MCF 10A (cell line): ENCODE measurements around the gene DIAPH1. TPM values are rescaled to one million over a fixed set of nuclear protein-coding genes. Genes with fewer than 3 reads are reported as not detected.

ENCODE experiments used
- BruUV-seq: library from RNA; stranded (reverse); fragments of 400-500 nt; replicated peaks from 2 replicates; lab custom pipeline; 2021; lab: Mats Ljungman, UMichigan
- CTCF ChIA-PET: fragments of 300-600 bp; sonication (Branson Sonifier 250); formaldehyde crosslinking; extraction: SDS; loops from one replicate; lab custom pipeline; 2021; ENCODE audit warnings: antibody characterized with exemption, inconsistent platforms; lab: Yijun Ruan, JAX
- POLR2A ChIA-PET: fragments of 300-600, 350-650 bp; sonication (Branson Sonifier 250); formaldehyde crosslinking; extraction: SDS; loops from one replicate; lab custom pipeline; 2020; ENCODE audit warnings: antibody characterized with exemption, inconsistent platforms; lab: Yijun Ruan, JAX
- DNase-seq: peaks from one replicate; pipeline ENCODE4 v3.0.0-alpha.2; 2018; ENCODE audit not compliant: unreplicated experiment
- H3K27ac Mint-ChIP-seq: one replicate; pipeline ENCODE4 v1.8.0; 2022; ENCODE audit warnings: mild to moderate bottlenecking, low read depth, mixed read lengths; ENCODE audit not compliant: unreplicated experiment
- H3K27me3 Mint-ChIP-seq: one replicate; pipeline ENCODE4 v1.8.0; 2022; ENCODE audit warnings: mixed read lengths; ENCODE audit not compliant: insufficient read depth, unreplicated experiment
- H3K36me3 Mint-ChIP-seq: one replicate; pipeline ENCODE4 v1.8.0; 2022; ENCODE audit warnings: mild to moderate bottlenecking, moderate library complexity, mixed read lengths; ENCODE audit not compliant: insufficient read depth, unreplicated experiment
- H3K4me1 Mint-ChIP-seq: one replicate; pipeline ENCODE4 v1.8.0; 2022; ENCODE audit warnings: mixed read lengths; ENCODE audit not compliant: insufficient read depth, unreplicated experiment
- H3K4me3 Mint-ChIP-seq: one replicate; pipeline ENCODE4 v1.8.0; 2022; ENCODE audit warnings: mild to moderate bottlenecking, moderate library complexity, mixed read lengths; ENCODE audit not compliant: unreplicated experiment
- H3K9me3 Mint-ChIP-seq: one replicate; pipeline ENCODE4 v1.8.0; 2022; ENCODE audit warnings: mixed read lengths; ENCODE audit not compliant: unreplicated experiment
- intact Hi-C: fragments of 100-400 bp; cut with micrococcal nuclease; formaldehyde crosslinking; loops from 2 replicates; pipeline ENCODE4 v1.14.1; 2022
- total RNA-seq: library from RNA; stranded (reverse); gene quantifications from 2 replicates; pipeline ENCODE4 v1.2.3, GENCODE V29; 2022
- TF ChIP-seq, protein P1 (sequence below): fragments of 200-600 bp; IDR thresholded peaks from one replicate; pipeline ENCODE4 v1.8.0; 2022; ENCODE audit warnings: antibody characterized with exemption, mild to moderate bottlenecking; ENCODE audit not compliant: unreplicated experiment

Gene DIAPH1
- total RNA-seq, 1 experiment from 2014 or later: 228 TPM

DNA sequence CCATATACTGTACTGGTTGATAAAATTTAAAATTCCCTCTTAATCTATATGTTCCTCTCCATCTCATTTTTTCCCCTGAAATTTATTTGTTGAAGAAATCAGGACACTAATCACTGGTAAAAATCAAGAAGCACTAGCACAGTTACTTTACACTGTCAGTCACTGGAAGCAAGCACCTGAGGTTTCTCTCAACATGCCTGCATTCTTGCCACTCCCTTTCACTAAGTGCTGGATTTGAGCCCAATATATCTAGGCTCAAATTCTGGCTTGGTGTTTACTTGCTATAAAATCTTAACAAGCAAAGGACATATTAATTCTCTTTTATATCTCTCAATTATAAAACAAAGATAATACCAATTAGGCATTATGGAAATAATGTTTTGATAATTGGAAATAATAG is 58.6 kb downstream of the DIAPH1 start:
- Mint-ChIP-seq H3K4me1 (peaks cover 54% of the 10 kb centered on the region), H3K27me3 (no peaks in the 10 kb centered on the region), H3K27ac (peak overlapping the region; percentile 98), H3K4me3 (peak overlapping the region; percentile 70), H3K9me3 (no peaks in the 10 kb centered on the region), H3K36me3 (peaks cover 62% of the 10 kb centered on the region)
- intact Hi-C loops: loop anchor here (1.0 to 2.0 kb wide), 6 partner anchors 148 to 519 kb away; partner anchors contain the start of genes PCDHB2, PCDHGA10, PCDHGB3 and TAF7
- CTCF ChIA-PET: interaction anchor here (0.7 to 5.7 kb wide), 16 partner anchors 13 to 476 kb away, joined by 3 to 191 read pairs (median 4); partner anchors contain the start of genes PCDHB10, PCDHB11, PCDHB14 and PCDHGC3
- POLR2A ChIA-PET: interaction anchor here (0.6 to 6.3 kb wide), 17 partner anchors 12 to 1380 kb away, joined by 3 to 167 read pairs (median 5); partner anchors contain the start of genes PCDHB11, PCDHB14, PCDHGB5 and PCDHGC3
- no TSS peak for BruUV-seq
- TF ChIP-seq, protein P1, sequence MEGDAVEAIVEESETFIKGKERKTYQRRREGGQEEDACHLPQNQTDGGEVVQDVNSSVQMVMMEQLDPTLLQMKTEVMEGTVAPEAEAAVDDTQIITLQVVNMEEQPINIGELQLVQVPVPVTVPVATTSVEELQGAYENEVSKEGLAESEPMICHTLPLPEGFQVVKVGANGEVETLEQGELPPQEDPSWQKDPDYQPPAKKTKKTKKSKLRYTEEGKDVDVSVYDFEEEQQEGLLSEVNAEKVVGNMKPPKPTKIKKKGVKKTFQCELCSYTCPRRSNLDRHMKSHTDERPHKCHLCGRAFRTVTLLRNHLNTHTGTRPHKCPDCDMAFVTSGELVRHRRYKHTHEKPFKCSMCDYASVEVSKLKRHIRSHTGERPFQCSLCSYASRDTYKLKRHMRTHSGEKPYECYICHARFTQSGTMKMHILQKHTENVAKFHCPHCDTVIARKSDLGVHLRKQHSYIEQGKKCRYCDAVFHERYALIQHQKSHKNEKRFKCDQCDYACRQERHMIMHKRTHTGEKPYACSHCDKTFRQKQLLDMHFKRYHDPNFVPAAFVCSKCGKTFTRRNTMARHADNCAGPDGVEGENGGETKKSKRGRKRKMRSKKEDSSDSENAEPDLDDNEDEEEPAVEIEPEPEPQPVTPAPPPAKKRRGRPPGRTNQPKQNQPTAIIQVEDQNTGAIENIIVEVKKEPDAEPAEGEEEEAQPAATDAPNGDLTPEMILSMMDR: no peak
- peak; percentile 87 for DNase-seq

DNA sequence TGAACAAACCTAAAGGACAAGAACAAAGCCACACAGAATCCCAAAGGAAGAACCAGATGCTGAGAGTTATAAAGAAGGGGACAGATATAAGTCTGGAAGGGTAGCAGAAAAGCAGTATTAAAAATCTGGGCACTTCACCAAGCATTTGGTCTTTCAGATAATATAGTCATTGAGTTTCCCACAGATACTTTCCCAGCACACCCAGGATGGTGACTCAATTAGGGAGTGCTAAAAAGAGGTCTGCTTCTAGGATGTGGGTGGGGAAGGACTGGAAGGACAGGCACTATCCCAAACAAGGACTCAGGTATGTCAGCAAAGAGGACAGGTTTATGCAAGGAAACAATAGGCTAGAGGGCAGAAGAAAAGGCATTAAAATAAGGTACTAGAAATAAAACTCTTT is 59.3 kb downstream of the DIAPH1 start:
- H3K9me3 Mint-ChIP-seq: no peaks in the 10 kb centered on the region
- no peaks in the 10 kb centered on the region for H3K27me3 Mint-ChIP-seq
- peak; percentile 97 for DNase-seq
- peaks cover 66% of the 10 kb centered on the region for H3K36me3 Mint-ChIP-seq
- H3K27ac Mint-ChIP-seq: peak overlapping the region; percentile 98
- no TSS peak for BruUV-seq
- peak overlapping the region; percentile 70 for H3K4me3 Mint-ChIP-seq
- intact Hi-C loops: loop anchor here (5.0 kb wide), 1 partner anchor 832 kb away; no protein-coding TSS in a partner anchor
- POLR2A ChIA-PET: interaction anchor here (0.6 to 6.3 kb wide), 19 partner anchors 11 to 518 kb away, joined by 3 to 167 read pairs (median 10); partner anchors contain the start of genes DIAPH1, HDAC3, PCDHB11 and PCDHB14
- peaks cover 54% of the 10 kb centered on the region for H3K4me1 Mint-ChIP-seq
- TF ChIP-seq, protein P1: no peak
- CTCF ChIA-PET: interaction anchor here (0.6 to 5.7 kb wide), 18 partner anchors 8 to 1550 kb away, joined by 3 to 191 read pairs (median 10); partner anchors contain the start of genes PCDHB10, PCDHB14, PCDHGB1 and PCDHGC3

DNA sequence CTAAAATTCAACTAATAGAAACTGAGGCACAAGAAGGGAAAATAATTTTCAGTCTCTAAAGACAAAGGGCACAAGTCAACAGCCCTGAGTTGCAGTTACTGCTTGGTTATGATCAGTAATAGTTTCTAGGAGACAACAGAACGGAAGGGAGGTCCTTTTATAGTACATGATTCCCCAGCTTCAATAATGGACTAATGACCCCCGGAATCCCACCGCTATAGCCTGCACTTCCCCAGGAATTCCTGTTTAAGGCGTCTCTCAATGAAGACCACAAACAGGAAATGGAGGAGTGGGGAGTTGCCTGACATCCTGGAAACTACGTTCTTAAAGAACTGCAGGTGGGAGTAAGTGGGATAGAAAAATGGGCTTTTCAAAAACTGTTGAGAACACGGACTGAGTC is 60.6 kb downstream of the DIAPH1 start:
- peak; percentile 61 for DNase-seq
- intact Hi-C loops: loop anchor here (5.0 kb wide), 1 partner anchor 831 kb away; no protein-coding TSS in a partner anchor
- Mint-ChIP-seq H3K4me3 (peak overlapping the region; percentile 70), H3K4me1 (peaks cover 53% of the 10 kb centered on the region), H3K27me3 (no peaks in the 10 kb centered on the region), H3K9me3 (no peaks in the 10 kb centered on the region), H3K36me3 (peaks cover 66% of the 10 kb centered on the region), H3K27ac (peak overlapping the region; percentile 98)
- CTCF ChIA-PET: interaction anchor here (0.5 to 5.7 kb wide), 85 partner anchors 9 to 864 kb away, joined by 3 to 191 read pairs (median 5); partner anchors contain the start of genes PCDHA12, PCDHA4, PCDHB10 and PCDHB11
- TF ChIP-seq, protein P1: no peak
- POLR2A ChIA-PET: interaction anchor here (0.6 to 6.3 kb wide), 42 partner anchors 10 to 1157 kb away, joined by 3 to 167 read pairs (median 4); partner anchors contain the start of genes ANKHD1, DIAPH1, HDAC3 and PCDHB10
- TSS peak; percentile 34 for BruUV-seq

DNA sequence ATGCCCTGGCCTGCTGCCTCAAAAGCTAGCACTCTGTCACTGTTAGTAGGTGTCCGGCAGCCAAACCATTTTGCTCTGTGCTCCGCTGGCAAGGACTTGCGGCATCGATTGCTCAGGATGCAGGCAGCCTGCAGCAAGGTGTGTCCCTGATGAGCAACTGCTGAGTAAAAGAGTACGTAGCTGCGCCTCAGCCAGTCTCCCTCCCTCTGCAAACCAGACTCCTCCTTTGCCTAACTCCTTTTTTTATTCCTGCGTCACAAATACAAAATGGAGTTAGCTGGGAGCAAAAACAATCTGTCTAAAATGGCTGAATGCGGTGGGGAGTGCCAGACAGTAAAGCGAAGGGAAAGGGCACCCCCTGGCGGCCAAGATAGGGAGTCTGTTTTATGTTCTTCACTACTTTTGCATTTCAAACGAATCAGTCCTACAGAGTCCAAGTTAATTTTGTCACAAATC is 61.1 kb downstream of the DIAPH1 start:
- TF ChIP-seq, protein P1: peak; percentile 93
- ChIA-PET CTCF (interaction anchor here (0.5 to 5.7 kb wide), 90 partner anchors 9 to 863 kb away, joined by 3 to 191 read pairs (median 4); partner anchors contain the start of genes PCDHA12, PCDHA4, PCDHB10 and PCDHB11), POLR2A (interaction anchor here (0.6 to 6.3 kb wide), 44 partner anchors 9 to 1156 kb away, joined by 3 to 167 read pairs (median 4); partner anchors contain the start of genes ANKHD1, DIAPH1, HDAC3 and PCDHB10)
- peak overlapping the region; percentile 98 for H3K27ac Mint-ChIP-seq
- peaks cover 66% of the 10 kb centered on the region for H3K36me3 Mint-ChIP-seq
- intact Hi-C loops: loop anchor here (1.0 to 5.0 kb wide), 4 partner anchors 33 to 830 kb away; partner anchors contain the start of gene PCDHGC3
- peaks cover 49% of the 10 kb centered on the region for H3K4me1 Mint-ChIP-seq
- no peaks in the 10 kb centered on the region for H3K27me3 Mint-ChIP-seq
- no peaks in the 10 kb centered on the region for H3K9me3 Mint-ChIP-seq
- DNase-seq: peak; percentile 99
- BruUV-seq: no TSS peak
- H3K4me3 Mint-ChIP-seq: peak overlapping the region; percentile 70
